ENCODE measurements around the gene NAGA. TPM values are rescaled to one million over a fixed set of nuclear protein-coding genes. Genes with fewer than 3 reads are reported as not detected.

NAGA gene
- total RNA-seq, 1 donor: 39.5 TPM

- H3K4me3 ChIP-seq (ENCODE audit: low read depth, low read length): no peak overlapping the region
- no peak for DNase-seq (ENCODE audit: low read depth)
- TF ChIP-seq, protein P1, sequence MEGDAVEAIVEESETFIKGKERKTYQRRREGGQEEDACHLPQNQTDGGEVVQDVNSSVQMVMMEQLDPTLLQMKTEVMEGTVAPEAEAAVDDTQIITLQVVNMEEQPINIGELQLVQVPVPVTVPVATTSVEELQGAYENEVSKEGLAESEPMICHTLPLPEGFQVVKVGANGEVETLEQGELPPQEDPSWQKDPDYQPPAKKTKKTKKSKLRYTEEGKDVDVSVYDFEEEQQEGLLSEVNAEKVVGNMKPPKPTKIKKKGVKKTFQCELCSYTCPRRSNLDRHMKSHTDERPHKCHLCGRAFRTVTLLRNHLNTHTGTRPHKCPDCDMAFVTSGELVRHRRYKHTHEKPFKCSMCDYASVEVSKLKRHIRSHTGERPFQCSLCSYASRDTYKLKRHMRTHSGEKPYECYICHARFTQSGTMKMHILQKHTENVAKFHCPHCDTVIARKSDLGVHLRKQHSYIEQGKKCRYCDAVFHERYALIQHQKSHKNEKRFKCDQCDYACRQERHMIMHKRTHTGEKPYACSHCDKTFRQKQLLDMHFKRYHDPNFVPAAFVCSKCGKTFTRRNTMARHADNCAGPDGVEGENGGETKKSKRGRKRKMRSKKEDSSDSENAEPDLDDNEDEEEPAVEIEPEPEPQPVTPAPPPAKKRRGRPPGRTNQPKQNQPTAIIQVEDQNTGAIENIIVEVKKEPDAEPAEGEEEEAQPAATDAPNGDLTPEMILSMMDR (IDR thresholded peaks at IDR 0.05; ENCODE audit: insufficient read depth, low read length): no peak
These were observed 2.3 kb downstream of the NAGA start for GRCh38 chr22:42068291-42068690.

DNA sequence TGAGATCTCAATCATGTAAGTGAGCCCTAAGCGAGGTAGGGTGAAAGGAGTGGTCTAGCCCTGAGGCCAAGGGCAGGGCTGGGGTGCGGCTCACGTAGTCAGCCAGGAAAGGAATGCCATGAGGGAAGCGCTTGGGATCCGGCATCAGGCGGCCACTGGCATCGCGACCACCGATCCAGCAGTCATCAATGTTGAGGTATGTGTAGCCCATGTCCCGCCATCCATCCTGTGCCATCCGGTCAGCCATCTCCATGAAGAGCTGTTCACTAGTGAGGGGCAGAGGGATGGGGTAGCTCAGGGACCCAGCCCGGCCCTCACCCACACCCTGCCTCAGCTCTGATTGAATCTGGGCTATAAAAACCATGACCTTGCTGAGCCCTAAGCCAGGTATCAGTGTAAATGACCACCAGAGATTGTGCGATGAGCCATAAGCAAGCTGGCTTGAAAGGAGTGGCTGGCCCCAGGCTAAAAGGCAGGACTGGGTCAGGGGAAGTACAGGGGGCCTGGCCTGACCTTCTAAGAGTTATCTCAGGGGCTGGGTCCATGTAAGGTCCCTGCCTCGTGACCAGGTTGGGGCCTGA is 2.9 kb downstream of the NAGA start:
- TF ChIP-seq, protein P1 (IDR thresholded peaks at IDR 0.05; ENCODE audit: insufficient read depth, low read length): no peak
- no peak for DNase-seq (ENCODE audit: low read depth)
- no peak overlapping the region for H3K4me3 ChIP-seq (ENCODE audit: low read depth, low read length)

DNA sequence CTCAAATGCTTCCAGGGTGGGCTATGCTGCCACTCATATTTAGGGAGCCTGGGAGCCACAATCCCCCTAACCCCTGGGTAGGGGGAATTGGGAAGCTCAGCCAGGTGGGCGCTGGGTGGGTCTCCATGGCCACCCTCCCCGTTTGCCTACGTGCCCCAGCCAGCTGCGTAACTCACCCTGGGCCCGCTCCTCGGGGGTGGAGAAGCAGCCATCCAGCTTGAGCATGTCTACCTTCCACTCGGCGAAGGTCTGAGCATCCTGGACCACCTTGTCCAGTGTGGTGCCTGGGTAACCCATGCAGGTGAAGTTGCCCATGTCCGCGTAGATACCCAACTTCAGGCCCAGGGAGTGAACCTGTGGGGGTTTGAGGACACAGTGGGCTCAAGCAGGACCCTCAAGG is 3.7 kb downstream of the NAGA start:
- DNase-seq (ENCODE audit: low read depth): no peak
- TF ChIP-seq, protein P1 (IDR thresholded peaks at IDR 0.05; ENCODE audit: insufficient read depth, low read length): no peak
- H3K4me3 ChIP-seq (ENCODE audit: low read depth, low read length): no peak overlapping the region

GRCh38 chr22:42066126-42066761 is 4.4 kb downstream of the NAGA start:
- H3K4me3 ChIP-seq (ENCODE audit: low read depth, low read length): no peak overlapping the region
- no peak for DNase-seq (ENCODE audit: low read depth)
- TF ChIP-seq, protein P1 (IDR thresholded peaks at IDR 0.05; ENCODE audit: insufficient read depth, low read length): no peak

GRCh38 chr22:42065438-42066125 is 5.0 kb downstream of the NAGA start:
- TF ChIP-seq, protein P1 (IDR thresholded peaks at IDR 0.05; ENCODE audit: insufficient read depth, low read length): no peak
- H3K4me3 ChIP-seq (ENCODE audit: low read depth, low read length): no peak overlapping the region
- DNase-seq (ENCODE audit: low read depth): no peak

- TF ChIP-seq, protein P1 (IDR thresholded peaks at IDR 0.05; ENCODE audit: insufficient read depth, low read length): no peak
- DNase-seq (ENCODE audit: low read depth): no peak
- H3K4me3 ChIP-seq (ENCODE audit: low read depth, low read length): no peak overlapping the region
These were observed 6.0 kb downstream of the NAGA start for GRCh38 chr22:42064629-42065028.
